Stimulated activated CD8-positive, alpha-beta memory T cell treated with anti-CD3 and anti-CD28 coated beads, Interleukin-12 subunit alpha, Interleukin-12 subunit beta, amount 100 ng/mL, for 4 hours (primary cell): Measurements from ENCODE around the gene ARMC12.
"Not testable (repeated sequence)": the region's sequence is repeated elsewhere in the genome, so short reads cannot be mapped to it uniquely, and the experiment has no call there.

Source experiments
- DNase-seq: peaks from one replicate; pipeline ENCODE4 v3.0.0-alpha.2; 2020; ENCODE audit warnings: low read depth

Gene ARMC12

DNA sequence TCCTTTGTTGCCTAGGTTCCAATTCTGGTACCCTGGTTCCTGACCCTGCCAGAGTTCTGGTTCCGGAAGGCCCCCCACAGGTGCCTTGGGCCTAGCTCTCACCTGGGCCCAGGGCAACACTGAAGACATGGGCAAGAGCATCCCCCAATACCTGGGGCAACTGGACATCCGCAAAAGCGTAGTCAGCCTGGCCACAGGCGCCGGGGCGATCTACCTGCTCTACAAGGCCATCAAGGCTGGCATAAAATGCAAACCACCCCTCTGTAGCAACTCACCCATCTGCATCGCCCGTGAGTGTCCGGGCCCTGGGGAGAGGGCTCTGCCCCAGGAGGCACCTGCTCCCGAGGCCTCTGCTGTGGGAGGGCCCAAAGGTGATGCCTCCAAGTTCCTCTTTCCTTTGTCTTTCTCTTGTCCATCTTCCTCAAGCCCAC lies at the start of gene ARMC12:
TSS of gene ARMC12 (plus strand) at position 51 of the 431 bp plus-strand sequence. CDS start at position 128, 77 bp downstream.
- DNase-seq: no peak

- peak; percentile 39 for DNase-seq
These were observed 48.9 kb upstream of the ARMC12 start for GRCh38 chr6:35687658-35688604.

- peak; percentile 83 for DNase-seq
These were observed 48.1 kb upstream of the ARMC12 start, which contains the start of gene FKBP5 for GRCh38 chr6:35688605-35689322. FKBP5 (minus strand) TSS chr6:35688915; CDS start chr6:35642824, 46,091 bp downstream.

GRCh38 chr6:35690006-35690405 lies 46.8 kb upstream of the ARMC12 start:
- DNase-seq: not testable (repeated sequence)

DNA sequence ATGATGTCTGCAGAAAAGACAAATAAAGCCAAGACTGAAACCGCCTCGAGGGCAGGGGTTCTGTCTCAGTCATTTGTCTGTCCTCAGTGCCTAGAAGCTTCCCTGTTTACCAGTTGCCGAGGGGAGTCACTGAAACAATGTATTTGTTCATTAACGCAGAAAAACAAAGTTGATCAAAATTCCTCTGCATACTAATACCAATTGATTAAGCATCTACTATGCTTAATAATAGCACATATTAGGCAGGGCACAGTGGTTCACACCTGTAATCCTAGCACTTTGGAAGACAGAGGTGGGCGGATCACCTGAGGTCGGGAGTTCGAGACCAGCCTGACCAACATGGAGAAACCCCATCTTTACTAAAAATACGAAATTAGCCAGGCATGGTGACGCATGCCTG lies 46.3 kb upstream of the ARMC12 start:
- DNase-seq: no peak

GRCh38 chr6:35691027-35691824 lies 45.6 kb upstream of the ARMC12 start:
- no peak for DNase-seq

DNA sequence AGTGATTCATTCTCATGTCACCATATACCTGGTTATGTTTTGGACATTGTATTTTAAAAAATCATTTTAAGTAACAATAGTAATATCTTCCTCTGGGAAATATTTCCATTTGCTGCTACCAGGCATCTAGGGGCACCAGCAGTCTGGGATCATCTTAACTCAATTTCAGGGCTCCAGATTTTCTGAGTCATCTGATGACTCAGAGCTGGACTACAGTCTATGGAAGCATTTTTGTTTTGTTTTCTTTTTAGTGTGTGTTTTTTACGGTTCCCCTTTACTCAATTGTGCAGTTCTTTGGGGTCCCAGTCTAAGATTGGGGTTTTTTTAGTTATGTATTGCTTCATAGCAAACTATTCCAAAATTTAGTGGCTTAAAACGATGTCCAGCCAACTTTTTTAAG lies 42.4 kb upstream of the ARMC12 start:
- DNase-seq: no peak

- not testable (repeated sequence) for DNase-seq
These were observed 38.4 kb upstream of the ARMC12 start for GRCh38 chr6:35698430-35698829.

DNA sequence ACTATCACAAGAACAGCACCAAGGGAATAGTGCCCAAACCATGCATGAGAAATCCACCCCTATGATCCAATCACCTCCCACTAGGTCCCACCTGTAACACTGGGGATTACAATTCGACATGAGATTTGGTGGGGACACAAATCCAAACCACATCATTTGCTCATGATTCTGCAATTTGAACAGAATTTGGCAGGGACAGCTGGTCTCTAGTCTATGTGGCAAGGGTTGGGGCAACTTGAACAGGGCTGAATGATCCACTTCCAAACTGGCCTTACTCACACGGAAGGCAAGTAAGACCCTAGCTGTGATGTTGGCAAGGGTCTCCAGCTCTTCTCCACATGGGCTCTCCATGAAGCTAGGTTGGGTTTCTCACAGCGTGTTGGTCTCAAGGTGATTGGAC lies 38.0 kb upstream of the ARMC12 start:
- no peak for DNase-seq

DNA sequence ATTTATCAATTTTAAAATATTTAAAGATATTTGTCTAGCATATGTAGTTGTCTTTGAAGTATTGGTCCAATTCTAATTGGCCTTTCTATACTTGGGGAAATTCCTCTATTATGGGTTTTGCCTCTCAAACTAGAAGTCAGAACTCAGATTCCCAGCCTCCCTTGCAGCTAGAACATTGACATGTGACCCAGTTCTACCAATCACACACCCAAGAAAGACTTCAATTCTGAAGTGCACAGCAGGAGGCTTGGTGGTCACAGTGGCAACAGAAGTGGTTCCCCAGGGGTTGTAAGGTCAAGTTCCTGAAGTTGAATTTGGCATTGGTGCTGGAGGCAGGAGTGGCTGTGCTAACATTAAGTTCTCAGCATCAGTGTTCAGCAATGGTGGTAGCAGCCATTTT lies 33.3 kb upstream of the ARMC12 start:
- DNase-seq: no peak

- no peak for DNase-seq
These were observed 30.4 kb upstream of the ARMC12 start for GRCh38 chr6:35706468-35706867.

DNA sequence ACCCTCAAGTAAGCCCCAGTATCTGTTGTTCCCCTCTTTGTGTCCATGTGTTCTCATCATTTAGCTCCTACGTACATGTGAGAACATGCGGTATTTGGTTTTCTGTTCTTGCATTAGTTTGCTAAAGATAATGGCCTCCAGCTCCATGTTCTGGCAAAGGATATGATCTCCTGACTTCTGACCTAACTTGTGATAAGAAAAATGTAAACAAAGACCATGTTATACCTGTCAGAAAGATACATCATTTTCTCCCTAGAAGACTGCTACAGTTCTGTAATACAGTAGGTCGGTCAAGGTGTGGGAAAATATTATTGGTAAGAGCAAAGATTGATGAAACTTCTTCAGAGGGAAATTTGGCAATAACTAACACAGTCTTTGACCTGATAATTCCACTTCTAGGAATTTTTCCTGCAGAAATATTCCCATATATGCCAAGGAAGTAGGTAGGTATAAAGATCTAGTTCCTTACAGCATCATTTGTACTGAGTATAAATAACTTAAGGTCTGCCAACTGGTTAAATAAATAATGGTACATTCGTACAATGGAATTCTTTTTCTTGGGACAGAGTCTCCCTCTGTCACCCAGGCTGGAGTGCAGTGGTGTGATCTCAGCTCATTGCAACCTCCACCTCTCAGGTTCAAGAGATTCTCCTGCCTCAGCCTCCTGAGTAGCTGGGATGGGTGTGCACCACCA lies 29.0 kb upstream of the ARMC12 start:
- no peak for DNase-seq

- DNase-seq: no peak
These were observed 28.2 kb upstream of the ARMC12 start for GRCh38 chr6:35708585-35708984.

DNA sequence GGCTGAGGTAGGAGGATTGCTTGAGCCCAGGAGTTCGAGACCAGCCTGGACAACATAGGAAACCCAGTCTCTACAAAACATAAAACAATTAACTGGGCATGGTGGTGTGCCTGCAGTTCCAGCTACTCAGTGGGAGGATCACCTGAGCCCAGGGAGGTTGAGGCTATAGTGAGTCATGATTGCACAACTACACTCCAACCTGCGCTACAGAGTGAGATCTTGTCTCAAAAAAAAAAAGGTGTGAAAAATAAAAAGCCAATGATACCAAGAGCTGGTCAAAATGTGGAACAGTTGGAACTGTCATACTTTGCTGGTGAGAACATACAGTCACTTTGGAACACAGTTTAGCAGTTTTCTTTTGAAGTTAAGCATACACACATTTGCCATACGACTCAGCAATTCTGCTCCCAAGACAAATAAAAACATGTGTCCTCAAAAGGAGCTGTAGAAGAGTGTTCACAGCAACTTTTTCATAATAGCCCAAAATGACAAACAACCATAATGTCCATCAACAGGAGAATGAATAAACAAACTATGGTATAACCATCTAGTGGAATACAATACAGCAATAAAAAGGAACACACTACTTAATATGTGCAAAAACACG lies 26.5 kb upstream of the ARMC12 start:
- no peak for DNase-seq

- DNase-seq: no peak
These were observed 25.1 kb upstream of the ARMC12 start for GRCh38 chr6:35711731-35712130.

- no peak for DNase-seq
These were observed 23.6 kb upstream of the ARMC12 start for GRCh38 chr6:35713006-35713767.

GRCh38 chr6:35716798-35717197 lies 20.0 kb upstream of the ARMC12 start:
- DNase-seq: no peak

GRCh38 chr6:35717449-35718374 lies 19.1 kb upstream of the ARMC12 start:
- no peak for DNase-seq

- no peak for DNase-seq
These were observed 18.5 kb upstream of the ARMC12 start for GRCh38 chr6:35718375-35718736.
